Panc1 (cell line): ENCODE results near the gene PPM1B.

Source experiments
- POLR2AphosphoS5 ChIP-seq: IDR thresholded peaks from 2 replicates; pipeline ENCODE4 v1.6.1; 2012; ENCODE audit warnings: mild to moderate bottlenecking, low read depth, low read length, moderate library complexity
- SIN3A ChIP-seq: IDR thresholded peaks from 2 replicates; pipeline ENCODE4 v1.6.1; 2012; ENCODE audit warnings: low read depth, mild to moderate bottlenecking, low read length, moderate library complexity, borderline replicate concordance; ENCODE audit not compliant: insufficient read depth
- TF ChIP-seq, protein P1 (sequence below): fragments of 450-650 bp; IDR thresholded peaks from 2 replicates; pipeline ENCODE4 v1.5.1; 2017; ENCODE audit warnings: mild to moderate bottlenecking
- TF ChIP-seq, protein P2 (sequence below), 2 experiments: IDR thresholded peaks; 2 replicates each; pipeline ENCODE4 v1.6.1; 2011 to 2012; ENCODE audit warnings: low read depth in 2 of 2, control low read depth in 1 of 2, low read length in 1 of 2, mild to moderate bottlenecking in 1 of 2, moderate library complexity in 1 of 2; ENCODE audit not compliant: insufficient read depth in 1 of 2

DNA sequence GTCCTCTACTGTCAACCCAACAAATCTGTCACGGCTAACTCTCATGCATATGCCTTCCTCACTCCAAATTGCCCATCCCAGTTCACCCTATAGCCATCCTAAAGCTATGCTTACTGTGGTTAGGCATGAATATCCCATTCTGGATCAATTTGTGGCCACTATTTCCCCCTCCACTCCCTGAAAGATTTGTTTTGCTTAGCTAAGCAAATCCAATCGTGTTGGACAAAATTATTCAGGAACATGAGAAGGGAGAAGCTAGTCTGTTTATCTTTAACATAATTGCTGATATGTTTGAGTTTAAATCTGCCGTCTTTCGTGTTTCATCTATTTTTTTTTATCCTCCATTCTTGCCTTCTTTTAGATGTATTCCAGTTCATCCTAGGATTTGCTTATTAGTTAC lies 43.6 kb downstream of the PPM1B start:
- TF ChIP-seq, protein P1, sequence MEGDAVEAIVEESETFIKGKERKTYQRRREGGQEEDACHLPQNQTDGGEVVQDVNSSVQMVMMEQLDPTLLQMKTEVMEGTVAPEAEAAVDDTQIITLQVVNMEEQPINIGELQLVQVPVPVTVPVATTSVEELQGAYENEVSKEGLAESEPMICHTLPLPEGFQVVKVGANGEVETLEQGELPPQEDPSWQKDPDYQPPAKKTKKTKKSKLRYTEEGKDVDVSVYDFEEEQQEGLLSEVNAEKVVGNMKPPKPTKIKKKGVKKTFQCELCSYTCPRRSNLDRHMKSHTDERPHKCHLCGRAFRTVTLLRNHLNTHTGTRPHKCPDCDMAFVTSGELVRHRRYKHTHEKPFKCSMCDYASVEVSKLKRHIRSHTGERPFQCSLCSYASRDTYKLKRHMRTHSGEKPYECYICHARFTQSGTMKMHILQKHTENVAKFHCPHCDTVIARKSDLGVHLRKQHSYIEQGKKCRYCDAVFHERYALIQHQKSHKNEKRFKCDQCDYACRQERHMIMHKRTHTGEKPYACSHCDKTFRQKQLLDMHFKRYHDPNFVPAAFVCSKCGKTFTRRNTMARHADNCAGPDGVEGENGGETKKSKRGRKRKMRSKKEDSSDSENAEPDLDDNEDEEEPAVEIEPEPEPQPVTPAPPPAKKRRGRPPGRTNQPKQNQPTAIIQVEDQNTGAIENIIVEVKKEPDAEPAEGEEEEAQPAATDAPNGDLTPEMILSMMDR = no peak
- TF ChIP-seq SIN3A (no peak), POLR2AphosphoS5 (no peak)
- TF ChIP-seq, protein P2, sequence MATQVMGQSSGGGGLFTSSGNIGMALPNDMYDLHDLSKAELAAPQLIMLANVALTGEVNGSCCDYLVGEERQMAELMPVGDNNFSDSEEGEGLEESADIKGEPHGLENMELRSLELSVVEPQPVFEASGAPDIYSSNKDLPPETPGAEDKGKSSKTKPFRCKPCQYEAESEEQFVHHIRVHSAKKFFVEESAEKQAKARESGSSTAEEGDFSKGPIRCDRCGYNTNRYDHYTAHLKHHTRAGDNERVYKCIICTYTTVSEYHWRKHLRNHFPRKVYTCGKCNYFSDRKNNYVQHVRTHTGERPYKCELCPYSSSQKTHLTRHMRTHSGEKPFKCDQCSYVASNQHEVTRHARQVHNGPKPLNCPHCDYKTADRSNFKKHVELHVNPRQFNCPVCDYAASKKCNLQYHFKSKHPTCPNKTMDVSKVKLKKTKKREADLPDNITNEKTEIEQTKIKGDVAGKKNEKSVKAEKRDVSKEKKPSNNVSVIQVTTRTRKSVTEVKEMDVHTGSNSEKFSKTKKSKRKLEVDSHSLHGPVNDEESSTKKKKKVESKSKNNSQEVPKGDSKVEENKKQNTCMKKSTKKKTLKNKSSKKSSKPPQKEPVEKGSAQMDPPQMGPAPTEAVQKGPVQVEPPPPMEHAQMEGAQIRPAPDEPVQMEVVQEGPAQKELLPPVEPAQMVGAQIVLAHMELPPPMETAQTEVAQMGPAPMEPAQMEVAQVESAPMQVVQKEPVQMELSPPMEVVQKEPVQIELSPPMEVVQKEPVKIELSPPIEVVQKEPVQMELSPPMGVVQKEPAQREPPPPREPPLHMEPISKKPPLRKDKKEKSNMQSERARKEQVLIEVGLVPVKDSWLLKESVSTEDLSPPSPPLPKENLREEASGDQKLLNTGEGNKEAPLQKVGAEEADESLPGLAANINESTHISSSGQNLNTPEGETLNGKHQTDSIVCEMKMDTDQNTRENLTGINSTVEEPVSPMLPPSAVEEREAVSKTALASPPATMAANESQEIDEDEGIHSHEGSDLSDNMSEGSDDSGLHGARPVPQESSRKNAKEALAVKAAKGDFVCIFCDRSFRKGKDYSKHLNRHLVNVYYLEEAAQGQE (IDR thresholded peaks at IDR 0.05; ENCODE audit: insufficient read depth in 1 of 2, low read depth in 2 of 2, low read length in 1 of 2) = no peak
